ENCODE data around the gene SPAM1.

DNA sequence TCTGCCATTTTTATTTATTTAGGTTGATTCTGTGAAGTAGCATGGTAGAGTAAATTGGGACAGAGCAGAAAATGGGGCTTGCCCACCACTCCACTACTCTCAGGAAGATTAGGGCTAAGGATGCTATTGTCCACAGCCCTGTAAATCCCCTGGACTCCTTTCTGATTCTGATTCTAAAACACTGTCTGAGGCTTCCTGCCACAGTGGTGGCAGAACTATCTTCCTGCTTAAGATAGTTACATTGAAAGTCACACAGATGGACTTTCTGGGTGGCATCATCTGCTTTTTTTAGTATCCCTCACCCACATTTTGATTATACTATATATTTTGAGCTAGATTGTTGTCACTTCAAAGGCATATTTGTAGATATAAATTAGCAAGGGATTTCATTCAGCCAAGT is 50.0 kb downstream of the SPAM1 start:
- TF ChIP-seq, protein P1, sequence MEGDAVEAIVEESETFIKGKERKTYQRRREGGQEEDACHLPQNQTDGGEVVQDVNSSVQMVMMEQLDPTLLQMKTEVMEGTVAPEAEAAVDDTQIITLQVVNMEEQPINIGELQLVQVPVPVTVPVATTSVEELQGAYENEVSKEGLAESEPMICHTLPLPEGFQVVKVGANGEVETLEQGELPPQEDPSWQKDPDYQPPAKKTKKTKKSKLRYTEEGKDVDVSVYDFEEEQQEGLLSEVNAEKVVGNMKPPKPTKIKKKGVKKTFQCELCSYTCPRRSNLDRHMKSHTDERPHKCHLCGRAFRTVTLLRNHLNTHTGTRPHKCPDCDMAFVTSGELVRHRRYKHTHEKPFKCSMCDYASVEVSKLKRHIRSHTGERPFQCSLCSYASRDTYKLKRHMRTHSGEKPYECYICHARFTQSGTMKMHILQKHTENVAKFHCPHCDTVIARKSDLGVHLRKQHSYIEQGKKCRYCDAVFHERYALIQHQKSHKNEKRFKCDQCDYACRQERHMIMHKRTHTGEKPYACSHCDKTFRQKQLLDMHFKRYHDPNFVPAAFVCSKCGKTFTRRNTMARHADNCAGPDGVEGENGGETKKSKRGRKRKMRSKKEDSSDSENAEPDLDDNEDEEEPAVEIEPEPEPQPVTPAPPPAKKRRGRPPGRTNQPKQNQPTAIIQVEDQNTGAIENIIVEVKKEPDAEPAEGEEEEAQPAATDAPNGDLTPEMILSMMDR (IDR thresholded peaks at IDR 0.05) = no peak
- no peak for TF ChIP-seq POLR2A (IDR thresholded peaks at IDR 0.05)

Data from lower leg skin (tissue), 3 donors.